ENCODE results near the gene NT5DC4.

DNA sequence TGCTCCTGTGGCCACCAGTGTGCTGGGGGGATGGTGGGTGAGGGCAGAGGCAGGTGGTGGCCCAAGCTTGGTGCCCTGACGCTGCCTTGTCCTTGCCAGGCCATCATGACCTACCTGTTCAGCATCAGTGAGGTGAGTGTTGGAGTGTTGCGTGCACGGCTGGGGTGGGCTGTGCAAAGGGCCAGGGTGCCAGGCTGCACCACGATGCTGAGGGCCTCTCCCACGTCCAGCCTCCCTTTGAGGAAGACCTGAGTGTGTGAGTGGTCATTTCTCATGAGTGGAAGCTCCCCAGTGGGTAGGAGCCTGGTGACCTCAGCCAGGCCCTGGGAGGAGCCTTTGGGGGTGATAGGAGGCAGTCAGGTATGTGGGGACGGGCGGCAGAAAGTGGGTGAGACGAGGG lies 3.2 kb downstream of the NT5DC4 start:
- TF ChIP-seq CTCF (IDR thresholded peaks at IDR 0.05) (no peak), POLR2A (IDR thresholded peaks at IDR 0.05) (no peak)

Measured in testis (tissue), 2 donors.